Lung (tissue), 12 donors: ENCODE measurements around the gene EBF3. TPM values are rescaled to one million over a fixed set of nuclear protein-coding genes. Genes with fewer than 3 reads are reported as not detected.

Experiments
- ATAC-seq: fragments of 200-7000 bp; cut with Tn5 transposase; one replicate; pipeline ENCODE4 v1.9.1; 2020; ENCODE audit warnings: moderate number of reproducible peaks; ENCODE audit not compliant: insufficient read depth, low FRiP score
- DNase-seq, 3 donors: peaks; one replicate each; pipeline ENCODE4 v3.0.0-alpha.2; 2013 to 2017
- H3K27ac ChIP-seq, 2 donors: one replicate each; pipeline ENCODE4 v1.5.1; 2013; ENCODE audit warnings: mild to moderate bottlenecking in 2 of 2, moderate library complexity in 2 of 2, control low read depth in 1 of 2, inconsistent platforms in 1 of 2, low read depth in 1 of 2, low read length in 1 of 2
- H3K27me3 ChIP-seq, 3 donors: one replicate each; pipeline ENCODE4 v1.5.1; 2013; ENCODE audit warnings: low read length in 2 of 3; ENCODE audit not compliant: control insufficient read depth in 3 of 3, insufficient read depth in 3 of 3
- H3K36me3 ChIP-seq, 4 donors: one replicate each; pipeline ENCODE4 v1.5.1; 2013; ENCODE audit warnings: low read length in 4 of 4, mild to moderate bottlenecking in 1 of 4, moderate library complexity in 1 of 4; ENCODE audit not compliant: control insufficient read depth in 4 of 4, insufficient read depth in 4 of 4
- H3K4me1 ChIP-seq, 5 donors: one replicate each; pipeline ENCODE4 v1.5.1; 2013; ENCODE audit warnings: low read length in 5 of 5, mild to moderate bottlenecking in 2 of 5, moderate library complexity in 1 of 5; ENCODE audit not compliant: control insufficient read depth in 5 of 5, insufficient read depth in 5 of 5
- H3K4me3 ChIP-seq: one replicate; pipeline ENCODE4 v1.5.1; 2013; ENCODE audit warnings: mild to moderate bottlenecking, control low read depth, moderate library complexity
- H3K9ac ChIP-seq, 2 donors: one replicate each; pipeline ENCODE4 v1.5.1; 2013; ENCODE audit warnings: low read length in 2 of 2, control low read depth in 1 of 2; ENCODE audit not compliant: insufficient read depth in 1 of 2
- H3K9me3 ChIP-seq, 4 donors: one replicate each; pipeline ENCODE4 v1.5.1; 2013; ENCODE audit warnings: low read length in 3 of 4, mild to moderate bottlenecking in 1 of 4, moderate library complexity in 1 of 4; ENCODE audit not compliant: control insufficient read depth in 4 of 4, insufficient read depth in 3 of 4
- WGBS, 2 donors: extraction: QIAGEN DNeasy Blood & Tissue Kit; methylation state at CpG; one replicate each; pipeline ENCODE4 v1.1.7; 2013; 5-methylcytosine and 5-hydroxymethylcytosine counted together
- polyA plus RNA-seq, 2 donors: library from polyadenylated mRNA; stranded (reverse); fragments of 200-250 nt; gene quantifications; one replicate each; pipeline ENCODE4 v1.2.1, GENCODE V29; 2013
- total RNA-seq, 2 donors: library from RNA; depleted of rRNA in 1 of 2; stranded (reverse); fragments of >200 nt in 1 of 2; gene quantifications; one replicate each; pipeline ENCODE4 v1.2.1, GENCODE V29; 2014 to 2021
- TF ChIP-seq, protein P1 (sequence below): IDR thresholded peaks from 2 replicates; pipeline ENCODE4 v1.5.1; 2012; ENCODE audit warnings: mild to moderate bottlenecking; ENCODE audit errors: control extremely low read depth, extremely low read depth
- donor health status: control.
- donor health status: control.
- donor health status: Bipolar disorder and iron deficiency.
- donor health status: healthy.
- donor health status: DM: yes; HTN: yes; CAD: no.

The EBF3 gene
- total and polyA plus RNA-seq, 4 donors = 0.06 to 1.1 (median 0.08) TPM; not detected in 1

DNA sequence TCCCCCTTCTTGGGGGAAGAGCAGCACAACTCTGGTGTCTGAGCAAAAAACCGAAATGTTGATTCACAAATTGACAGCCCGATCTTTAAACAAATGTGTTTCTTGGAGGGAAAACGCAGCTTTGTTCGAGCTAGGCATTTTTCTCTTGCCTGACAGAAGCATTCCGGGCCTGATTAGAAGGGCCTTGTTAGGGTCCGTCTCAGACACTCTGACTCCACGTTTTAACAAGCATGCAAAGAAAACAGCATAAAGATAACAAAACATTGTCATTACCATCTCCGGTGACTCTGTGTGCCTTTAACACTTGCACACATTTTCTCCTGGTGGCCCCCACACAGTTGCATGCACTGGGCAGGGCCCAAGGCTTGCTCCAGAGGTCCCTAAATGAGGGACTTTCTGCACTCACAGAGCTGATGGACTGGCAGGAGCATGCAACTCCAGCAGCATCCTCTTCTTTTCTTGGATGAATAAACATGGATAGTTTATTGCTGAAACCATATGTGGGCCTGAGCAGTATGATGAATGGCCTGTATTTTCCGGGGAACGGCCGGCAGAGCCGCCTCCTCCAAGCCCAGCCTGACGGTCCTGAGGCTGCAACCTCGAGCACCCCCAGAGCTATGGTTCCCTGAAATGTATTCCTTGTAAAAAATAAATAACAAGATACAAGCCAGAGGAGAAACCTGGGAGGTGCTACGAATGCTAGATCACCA, 50.9 kb downstream of the EBF3 start:
- no peak for DNase-seq
- H3K36me3 ChIP-seq = no peaks in the 10 kb centered on the region
- 64 to 77% methylated on average over 15 of the region's 15 CpGs for WGBS, 2 donors

DNA sequence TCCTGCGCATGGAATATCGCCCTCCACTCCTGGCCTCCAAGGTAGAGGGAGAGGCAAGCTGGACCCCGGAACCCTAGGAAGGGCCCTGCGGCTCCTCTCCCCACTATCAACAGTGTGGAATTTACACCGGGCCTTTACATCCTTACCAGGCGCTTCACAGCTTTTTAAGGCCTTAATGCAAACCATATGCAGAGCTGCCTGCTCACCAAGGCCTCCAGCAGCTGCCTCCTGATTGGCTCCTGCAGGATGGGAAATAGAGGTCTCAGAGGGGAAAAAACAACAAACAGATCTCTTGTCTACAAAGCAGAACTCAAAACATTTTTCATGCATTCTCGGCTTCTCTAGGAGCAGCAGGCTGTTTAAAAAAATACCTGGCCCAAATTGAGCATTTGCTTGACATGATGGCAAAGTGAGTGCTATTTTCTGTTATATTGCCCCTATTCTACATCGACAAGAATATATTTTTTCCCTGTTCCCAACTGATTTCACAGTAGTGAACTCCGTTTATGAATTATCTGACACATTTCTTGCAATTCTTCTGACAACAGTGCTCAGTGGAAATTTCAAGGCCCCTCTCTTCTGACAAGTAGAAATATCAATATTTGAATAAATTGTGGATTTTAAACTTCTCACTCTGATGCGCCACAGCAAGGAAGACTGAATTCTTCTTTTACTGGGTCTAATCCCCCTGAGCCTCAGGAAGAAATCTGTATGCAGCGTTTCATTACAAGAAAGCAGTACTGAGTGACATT, 51.7 kb downstream of the EBF3 start:
- no peak overlapping the region for H3K4me3 ChIP-seq
- TF ChIP-seq, protein P1, sequence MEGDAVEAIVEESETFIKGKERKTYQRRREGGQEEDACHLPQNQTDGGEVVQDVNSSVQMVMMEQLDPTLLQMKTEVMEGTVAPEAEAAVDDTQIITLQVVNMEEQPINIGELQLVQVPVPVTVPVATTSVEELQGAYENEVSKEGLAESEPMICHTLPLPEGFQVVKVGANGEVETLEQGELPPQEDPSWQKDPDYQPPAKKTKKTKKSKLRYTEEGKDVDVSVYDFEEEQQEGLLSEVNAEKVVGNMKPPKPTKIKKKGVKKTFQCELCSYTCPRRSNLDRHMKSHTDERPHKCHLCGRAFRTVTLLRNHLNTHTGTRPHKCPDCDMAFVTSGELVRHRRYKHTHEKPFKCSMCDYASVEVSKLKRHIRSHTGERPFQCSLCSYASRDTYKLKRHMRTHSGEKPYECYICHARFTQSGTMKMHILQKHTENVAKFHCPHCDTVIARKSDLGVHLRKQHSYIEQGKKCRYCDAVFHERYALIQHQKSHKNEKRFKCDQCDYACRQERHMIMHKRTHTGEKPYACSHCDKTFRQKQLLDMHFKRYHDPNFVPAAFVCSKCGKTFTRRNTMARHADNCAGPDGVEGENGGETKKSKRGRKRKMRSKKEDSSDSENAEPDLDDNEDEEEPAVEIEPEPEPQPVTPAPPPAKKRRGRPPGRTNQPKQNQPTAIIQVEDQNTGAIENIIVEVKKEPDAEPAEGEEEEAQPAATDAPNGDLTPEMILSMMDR = no peak
- peaks cover 0 to 5% (median 0%) of the 10 kb centered on the region in 5 donors for H3K4me1 ChIP-seq
- no peak for DNase-seq
- no peaks in the 10 kb centered on the region for H3K36me3 ChIP-seq
- H3K9me3 ChIP-seq = no peaks in the 10 kb centered on the region
- 82 to 89% methylated on average over 11 of the region's 11 CpGs for WGBS, 2 donors
- no peak overlapping the region for H3K9ac ChIP-seq
- ATAC-seq = no peak
- no peak overlapping the region for H3K27ac ChIP-seq
- H3K27me3 ChIP-seq = peaks cover 0 to 2% (median 0%) of the 10 kb centered on the region in 3 donors

More for the DNA sequence above, 50.9 kb downstream of the EBF3 start:
- Histone ChIP-seq H3K27ac (no peak overlapping the region), H3K4me3 (no peak overlapping the region), H3K9ac (no peak overlapping the region), H3K27me3 (peaks cover 0 to 2% (median 0%) of the 10 kb centered on the region in 3 donors), H3K9me3 (no peaks in the 10 kb centered on the region), H3K4me1 (peaks cover 0 to 5% (median 0%) of the 10 kb centered on the region in 5 donors)
- ATAC-seq = no peak
- TF ChIP-seq, protein P1 = no peak

DNA sequence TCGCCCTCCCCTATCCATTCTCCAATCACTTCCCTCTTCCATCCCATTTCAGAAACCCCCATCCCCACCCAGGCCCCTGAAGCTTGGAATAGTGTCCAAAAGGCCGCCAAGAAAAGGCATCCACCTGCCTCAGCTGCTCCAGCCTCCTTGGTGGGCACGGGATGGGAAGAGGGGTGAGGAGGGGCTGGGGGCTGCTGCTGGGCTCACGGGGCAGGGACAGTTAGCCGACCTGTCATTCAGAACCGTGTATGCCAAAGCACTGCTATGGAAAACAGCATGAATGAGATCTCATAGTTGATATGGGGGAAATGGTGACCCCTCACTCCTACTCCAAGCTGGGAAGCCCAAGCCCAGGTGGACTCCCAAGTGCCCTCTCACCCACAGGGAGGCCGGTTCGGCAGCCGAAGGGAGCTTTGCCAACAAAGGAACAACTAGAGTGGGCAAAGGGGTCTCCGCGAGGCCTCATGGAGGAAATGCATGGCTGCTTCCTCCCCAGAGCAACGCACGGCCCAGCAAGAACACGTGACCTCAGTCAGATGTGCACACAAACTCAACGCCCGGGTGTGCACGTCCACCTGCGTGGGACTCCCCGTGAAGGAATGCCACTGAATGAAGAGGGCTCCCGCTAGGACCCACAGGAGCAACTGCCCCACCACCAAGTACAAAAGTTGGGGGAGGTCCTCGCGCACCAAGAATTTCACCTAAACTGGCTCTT, 52.5 kb downstream of the EBF3 start:
- no peaks in the 10 kb centered on the region for H3K36me3 ChIP-seq
- DNase-seq = no peak

More for the DNA sequence above, 52.5 kb downstream of the EBF3 start:
- H3K4me1 ChIP-seq = peaks cover 0 to 5% (median 0%) of the 10 kb centered on the region in 5 donors
- WGBS, 2 donors = 82 to 86% methylated on average over 22 of the region's 22 CpGs
- H3K9ac ChIP-seq = no peak overlapping the region
- no peak overlapping the region for H3K4me3 ChIP-seq
- no peak for ATAC-seq
- H3K27me3 ChIP-seq = peaks cover 0 to 2% (median 0%) of the 10 kb centered on the region in 3 donors
- H3K27ac ChIP-seq = no peak overlapping the region
- TF ChIP-seq, protein P1 = no peak
- H3K9me3 ChIP-seq = no peaks in the 10 kb centered on the region
